DOHH2 (cell line): Measurements from ENCODE around the gene BCAR1.

Source experiments
- H3F3A ChIP-seq: fragments of 200-600 bp; sonication (generic), shearing (Covaris generic); 2 replicates; pipeline ENCODE4 v1.6.0; 2016; ENCODE audit warnings: antibody characterized with exemption, mild to moderate bottlenecking; ENCODE audit not compliant: control insufficient read depth, insufficient read depth
- H3K27ac ChIP-seq: fragments of 200-600 bp; sonication (generic); 2 replicates; pipeline ENCODE4 v1.5.1; 2014; ENCODE audit warnings: low read depth, mild to moderate bottlenecking, low read length, moderate library complexity
- H3K27me3 ChIP-seq: fragments of 200-600 bp; sonication (generic); 2 replicates; pipeline ENCODE4 v1.6.1; 2014; ENCODE audit warnings: mild to moderate bottlenecking, low read length, mixed read lengths; ENCODE audit not compliant: control insufficient read depth
- H3K36me3 ChIP-seq: fragments of 200-600 bp; sonication (generic); 2 replicates; pipeline ENCODE4 v1.6.1; 2014; ENCODE audit warnings: mild to moderate bottlenecking, low read length, moderate library complexity, mixed read lengths; ENCODE audit not compliant: control insufficient read depth
- H3K4me1 ChIP-seq: fragments of 200-600 bp; sonication (generic); 2 replicates; pipeline ENCODE4 v1.6.1; 2014; ENCODE audit warnings: mild to moderate bottlenecking, low read length, mixed read lengths; ENCODE audit not compliant: control insufficient read depth
- H3K4me2 ChIP-seq: fragments of 200-600 bp; sonication (generic); 2 replicates; pipeline ENCODE4 v1.6.0; 2014; ENCODE audit warnings: mild to moderate bottlenecking, low read length, moderate library complexity
- H3K4me3 ChIP-seq: fragments of 200-600 bp; sonication (generic); 2 replicates; pipeline ENCODE4 v1.5.1; 2014; ENCODE audit warnings: mild to moderate bottlenecking, low read length, mixed read lengths
- H3K79me2 ChIP-seq: fragments of 200-600 bp; sonication (generic); 2 replicates; pipeline ENCODE4 v1.6.1; 2014; ENCODE audit warnings: mild to moderate bottlenecking, low read length, mixed read lengths; ENCODE audit not compliant: control insufficient read depth
- H3K9me2 ChIP-seq: fragments of 200-600 bp; sonication (generic); replicated peaks from 2 replicates; pipeline ENCODE4 v1.6.1; 2014; ENCODE audit warnings: mild to moderate bottlenecking, low read length, mixed read lengths; ENCODE audit not compliant: control insufficient read depth
- H3K9me3 ChIP-seq: fragments of 200-600 bp; sonication (generic); 2 replicates; pipeline ENCODE4 v1.6.1; 2014; ENCODE audit warnings: antibody characterized with exemption, low read length, mixed read lengths; ENCODE audit not compliant: control insufficient read depth, insufficient read depth
- H4K20me1 ChIP-seq: fragments of 200-600 bp; sonication (generic); 2 replicates; pipeline ENCODE4 v1.6.0; 2014; ENCODE audit warnings: low read depth, mild to moderate bottlenecking, antibody characterized with exemption, low read length, moderate library complexity; ENCODE audit not compliant: control insufficient read depth, insufficient read depth
- CTCF ChIP-seq: fragments of 200-600 bp; sonication (generic); IDR thresholded peaks from one replicate; pipeline ENCODE4 v1.5.1; 2014; ENCODE audit warnings: antibody characterized with exemption, mild to moderate bottlenecking, low read depth, low read length; ENCODE audit not compliant: poor library complexity, severe bottlenecking
- EZH2phosphoT487 ChIP-seq: fragments of 200-600 bp; sonication (generic); IDR thresholded peaks from 2 replicates; pipeline ENCODE4 v1.6.1; 2017; ENCODE audit warnings: borderline replicate concordance, mild to moderate bottlenecking, antibody characterized with exemption, low read length, moderate library complexity, mixed read lengths

Gene BCAR1

GRCh38 chr16:75192606-75193264 is 58.7 kb downstream of the BCAR1 start:
- no peaks in the 10 kb centered on the region for H3K4me1 ChIP-seq

GRCh38 chr16:75189638-75190245 is 61.7 kb downstream of the BCAR1 start:
- H3K4me1 ChIP-seq: no peaks in the 10 kb centered on the region
- no peaks in the 10 kb centered on the region for H3K9me3 ChIP-seq
- no peaks in the 10 kb centered on the region for H3K79me2 ChIP-seq
- TF ChIP-seq CTCF: no peak
- TF ChIP-seq EZH2phosphoT487: no peak
- no peaks in the 10 kb centered on the region for H3K36me3 ChIP-seq
- H3F3A ChIP-seq: no peaks in the 10 kb centered on the region
- no peaks in the 10 kb centered on the region for H4K20me1 ChIP-seq
- H3K4me3 ChIP-seq: no peak overlapping the region
- H3K4me2 ChIP-seq: no peak overlapping the region
- peaks cover 3% of the 10 kb centered on the region for H3K27me3 ChIP-seq
- H3K9me2 ChIP-seq: no peaks in the 10 kb centered on the region
- H3K27ac ChIP-seq: no peak overlapping the region

More at GRCh38 chr16:75192606-75193264, 58.7 kb downstream of the BCAR1 start:
- Histone ChIP-seq H4K20me1 (no peaks in the 10 kb centered on the region), H3K27me3 (peaks cover 13% of the 10 kb centered on the region), H3F3A (no peaks in the 10 kb centered on the region), H3K79me2 (no peaks in the 10 kb centered on the region), H3K9me2 (no peaks in the 10 kb centered on the region), H3K4me2 (no peak overlapping the region), H3K4me3 (no peak overlapping the region), H3K9me3 (no peaks in the 10 kb centered on the region), H3K27ac (no peak overlapping the region), H3K36me3 (no peaks in the 10 kb centered on the region)
- TF ChIP-seq CTCF: no peak
- no peak for TF ChIP-seq EZH2phosphoT487

DNA sequence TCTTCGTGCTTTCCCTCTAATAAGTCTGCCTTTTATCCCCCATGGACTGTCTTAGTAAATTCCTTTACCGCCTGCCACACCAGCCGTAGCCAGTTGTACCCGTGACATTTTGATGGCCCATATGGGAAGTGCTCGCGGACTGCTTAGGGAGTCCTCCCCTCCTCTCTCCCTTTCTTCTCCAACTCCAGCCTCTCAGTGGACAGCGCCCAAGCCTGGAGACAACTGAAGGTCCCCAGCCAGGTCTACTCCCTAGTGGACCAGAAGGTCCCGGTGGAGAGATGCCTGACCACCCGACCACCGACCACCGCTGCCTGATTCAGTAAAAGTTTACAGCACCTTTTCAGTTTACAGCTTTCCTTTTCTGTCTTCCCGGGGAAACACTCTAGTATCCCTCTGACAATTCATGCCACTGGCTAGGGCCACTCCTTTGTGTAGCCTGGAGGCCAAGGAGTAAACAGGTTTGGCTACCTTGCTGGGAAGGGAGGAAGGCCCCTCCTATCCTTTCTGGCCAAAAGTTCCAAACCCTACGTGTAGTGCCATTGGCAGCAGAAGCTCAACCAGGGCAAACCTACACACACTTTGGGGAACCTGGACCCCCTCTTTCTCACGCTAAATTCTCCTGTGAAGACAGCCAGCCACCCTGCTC is 62.5 kb downstream of the BCAR1 start:
- H3K4me3 ChIP-seq: no peak overlapping the region
- no peaks in the 10 kb centered on the region for H3F3A ChIP-seq
- H3K9me3 ChIP-seq: no peaks in the 10 kb centered on the region
- no peak overlapping the region for H3K4me2 ChIP-seq
- no peaks in the 10 kb centered on the region for H4K20me1 ChIP-seq
- H3K9me2 ChIP-seq: no peaks in the 10 kb centered on the region
- peaks cover 3% of the 10 kb centered on the region for H3K27me3 ChIP-seq
- no peak overlapping the region for H3K27ac ChIP-seq
- no peaks in the 10 kb centered on the region for H3K4me1 ChIP-seq
- H3K79me2 ChIP-seq: no peaks in the 10 kb centered on the region
- H3K36me3 ChIP-seq: no peaks in the 10 kb centered on the region
- TF ChIP-seq CTCF (no peak), EZH2phosphoT487 (no peak)
